SK-N-SH (cell line): ENCODE results near the gene PISD. TPM values are rescaled to one million over a fixed set of nuclear protein-coding genes. Genes with fewer than 3 reads are reported as not detected.

Experiments
- CTCF ChIA-PET: fragments of 300-600, 350-600 bp; formaldehyde crosslinking; extraction: SDS; loops from one replicate; lab custom pipeline; 2021; lab: Yijun Ruan, JAX
- POLR2A ChIA-PET: fragments of 350-600 bp; sonication (Branson Sonifier 250); formaldehyde crosslinking; extraction: SDS; loops from one replicate; lab custom pipeline; 2020; ENCODE audit warnings: antibody characterized with exemption, inconsistent platforms; lab: Yijun Ruan, JAX
- DNase-seq: peaks from one replicate; pipeline ENCODE4 v3.0.0; 2012
- H2AFZ ChIP-seq: fragments of 200-600 bp; sonication (generic); 2 replicates; pipeline ENCODE4 v1.8.1; 2016; ENCODE audit warnings: antibody characterized with exemption, mild to moderate bottlenecking, low read depth
- H3F3A ChIP-seq: fragments of 200-600 bp; sonication (generic); replicated peaks from 2 replicates; pipeline ENCODE3; 2016; ENCODE audit warnings: antibody characterized with exemption, mild to moderate bottlenecking; ENCODE audit not compliant: insufficient read depth
- H3K27ac ChIP-seq, 2 experiments: fragments of 200-500 bp in 1 of 2; fragments of 200-600 bp in 1 of 2; sonication (Bioruptor generic) in 1 of 2; sonication (generic), shearing (Covaris generic) in 1 of 2; 2 replicates each; pipeline versions ENCODE4 v1.5.1 to v1.6.1; 2014 to 2016; ENCODE audit warnings: low read depth in 2 of 2, inconsistent platforms in 1 of 2, low read length in 1 of 2, mild to moderate bottlenecking in 1 of 2, mixed read lengths in 1 of 2
- H3K27me3 ChIP-seq: fragments of 200-600 bp; sonication (generic), shearing (Covaris generic); 2 replicates; pipeline ENCODE4 v1.6.1; 2016; ENCODE audit warnings: mixed run types; ENCODE audit not compliant: insufficient read depth
- H3K36me3 ChIP-seq, 2 experiments: fragments of 200-500 bp in 1 of 2; fragments of 200-600 bp in 1 of 2; sonication (Bioruptor generic) in 1 of 2; sonication (generic) in 1 of 2; replicated peaks in 1 of 2; 2 replicates each; pipeline versions ENCODE3 to v1.5.1; 2014 to 2016; ENCODE audit warnings: low read length in 1 of 2, mild to moderate bottlenecking in 1 of 2; ENCODE audit not compliant: insufficient read depth in 2 of 2, control insufficient read depth in 1 of 2
- H3K4me1 ChIP-seq, 2 experiments: fragments of 200-500 bp in 1 of 2; fragments of 200-600 bp in 1 of 2; sonication (Bioruptor generic) in 1 of 2; sonication (generic), shearing (Covaris generic) in 1 of 2; 2 replicates each; pipeline versions ENCODE4 v1.5.1 to v1.6.1; 2014 to 2016; ENCODE audit warnings: low read depth in 1 of 2, low read length in 1 of 2, mixed run types in 1 of 2; ENCODE audit not compliant: insufficient read depth in 2 of 2, control insufficient read depth in 1 of 2
- H3K4me2 ChIP-seq: fragments of 200-600 bp; sonication (generic), shearing (Covaris generic); 2 replicates; pipeline ENCODE4 v1.6.1; 2017; ENCODE audit warnings: mixed run types
- H3K4me3 ChIP-seq, 2 experiments: fragments of 200-500 bp in 1 of 2; fragments of 200-600 bp in 1 of 2; sonication (Bioruptor generic) in 1 of 2; sonication (generic), shearing (Covaris generic) in 1 of 2; 2 replicates each; pipeline versions ENCODE4 v1.5.1 to v1.8.1; 2014 to 2016; ENCODE audit warnings: low read depth in 2 of 2, inconsistent platforms in 1 of 2, low read length in 1 of 2, mild to moderate bottlenecking in 1 of 2, mixed read lengths in 1 of 2, moderate library complexity in 1 of 2
- H3K79me2 ChIP-seq: fragments of 200-600 bp; sonication (generic); 2 replicates; pipeline ENCODE4 v1.8.1; 2017; ENCODE audit warnings: mild to moderate bottlenecking; ENCODE audit not compliant: insufficient read depth
- H3K9ac ChIP-seq: fragments of 200-600 bp; sonication (generic); 2 replicates; pipeline ENCODE4 v1.6.1; 2017; ENCODE audit warnings: mixed run types
- H3K9me2 ChIP-seq: fragments of 200-600 bp; sonication (generic); 2 replicates; pipeline ENCODE4 v1.6.1; 2017; ENCODE audit warnings: mixed run types
- H3K9me3 ChIP-seq: fragments of 200-600 bp; sonication (generic); 2 replicates; pipeline ENCODE4 v1.6.1; 2017; ENCODE audit warnings: mixed run types, mild to moderate bottlenecking, moderate library complexity
- H4K20me1 ChIP-seq: fragments of 200-600 bp; sonication (generic); 2 replicates; pipeline ENCODE4 v1.6.1; 2017; ENCODE audit warnings: mild to moderate bottlenecking, mixed run types; ENCODE audit not compliant: insufficient read depth
- CHD2 ChIP-seq: fragments of 150-350 bp; IDR thresholded peaks from 2 replicates; pipeline ENCODE4 v1.6.1; 2018; ENCODE audit warnings: low read length; ENCODE audit not compliant: partially characterized antibody
- ELF1 ChIP-seq: IDR thresholded peaks from 2 replicates; pipeline ENCODE4 v1.4.0; 2012
- EZH2phosphoT487 ChIP-seq: fragments of 200-600 bp; sonication (generic); IDR thresholded peaks from 2 replicates; pipeline ENCODE4 v1.6.1; 2017; ENCODE audit warnings: low read depth, mixed run types, mild to moderate bottlenecking, antibody characterized with exemption, moderate library complexity, borderline replicate concordance
- FOSL2 ChIP-seq: IDR thresholded peaks from 2 replicates; pipeline ENCODE4 v1.4.0; 2012; ENCODE audit warnings: low read depth, mild to moderate bottlenecking, moderate library complexity, borderline replicate concordance
- FOXM1 ChIP-seq: IDR thresholded peaks from 2 replicates; pipeline ENCODE4 v1.4.0; 2012; ENCODE audit warnings: low read depth, mild to moderate bottlenecking
- GABPA ChIP-seq: IDR thresholded peaks from 2 replicates; pipeline ENCODE4 v1.4.0; 2012; ENCODE audit warnings: low read depth, mild to moderate bottlenecking
- GATA2 ChIP-seq: sonication (generic); formaldehyde crosslinking; IDR thresholded peaks from 2 replicates; pipeline ENCODE4 v1.5.0; 2020; ENCODE audit warnings: mild to moderate bottlenecking, missing genetic modification reagents
- MEF2A ChIP-seq: IDR thresholded peaks from 2 replicates; pipeline ENCODE4 v1.4.0; 2012; ENCODE audit warnings: low read depth, borderline replicate concordance
- MXI1 ChIP-seq: IDR thresholded peaks from 2 replicates; pipeline ENCODE4 v1.6.1; 2012; ENCODE audit warnings: mild to moderate bottlenecking, low read depth, low read length, improper control_type of control experiment
- NRF1 ChIP-seq: IDR thresholded peaks from 2 replicates; pipeline ENCODE4 v1.6.1; 2012; ENCODE audit warnings: low read depth, mild to moderate bottlenecking, low read length
- POLR2AphosphoS5 ChIP-seq: IDR thresholded peaks from 2 replicates; pipeline ENCODE4 v1.6.1; 2012; ENCODE audit warnings: low read depth, low read length
- RCOR1 ChIP-seq: fragments of 150-350 bp; IDR thresholded peaks from 2 replicates; pipeline ENCODE4 v1.6.1; 2017; ENCODE audit warnings: antibody characterized with exemption, low read length
- RXRA ChIP-seq: IDR thresholded peaks from 2 replicates; pipeline ENCODE4 v1.4.0; 2012; ENCODE audit warnings: low read depth, mild to moderate bottlenecking, borderline replicate concordance
- SIN3A ChIP-seq: IDR thresholded peaks from 2 replicates; pipeline ENCODE4 v1.6.1; 2012; ENCODE audit warnings: low read depth, mild to moderate bottlenecking, low read length, moderate library complexity, borderline replicate concordance
- SMC3 ChIP-seq: IDR thresholded peaks from 2 replicates; pipeline ENCODE4 v1.6.1; 2012; ENCODE audit warnings: low read depth, low read length, improper control_type of control experiment
- TAF1 ChIP-seq: IDR thresholded peaks from 2 replicates; pipeline ENCODE4 v1.6.1; 2012; ENCODE audit warnings: low read depth, mild to moderate bottlenecking, low read length, moderate library complexity, borderline replicate concordance
- TCF12 ChIP-seq: IDR thresholded peaks from 2 replicates; pipeline ENCODE4 v1.4.0; 2012
- TEAD4 ChIP-seq: IDR thresholded peaks from 2 replicates; pipeline ENCODE4 v1.4.0; 2012; ENCODE audit warnings: mild to moderate bottlenecking, borderline replicate concordance; ENCODE audit not compliant: insufficient read depth
- YY1 ChIP-seq: IDR thresholded peaks from 2 replicates; pipeline ENCODE4 v1.4.0; 2012; ENCODE audit warnings: low read depth, mild to moderate bottlenecking
- WGBS: methylation state at CpG from one replicate; pipeline ENCODE4 v1.1.6; 2017; ENCODE audit warnings: low lambda C conversion rate; 5-methylcytosine and 5-hydroxymethylcytosine counted together
- polyA plus RNA-seq, 3 experiments: library from polyadenylated mRNA; depleted of rRNA; stranded (reverse); fragments of >200 nt; gene quantifications; 2 replicates each; pipeline ENCODE4 v1.2.3, GENCODE V29; 2012
- TF ChIP-seq, protein P1 (sequence below): IDR thresholded peaks from 2 replicates; pipeline ENCODE4 v1.4.0; 2012; ENCODE audit warnings: low read depth, borderline replicate concordance
- TF ChIP-seq, protein P2 (sequence below): IDR thresholded peaks from 2 replicates; pipeline ENCODE4 v1.6.1; 2012; ENCODE audit warnings: mild to moderate bottlenecking, low read depth, low read length, moderate library complexity
- TF ChIP-seq, protein P3 (sequence below): IDR thresholded peaks from 2 replicates; pipeline ENCODE4; 2012
- TF ChIP-seq, protein P4 (sequence below): IDR thresholded peaks from 2 replicates; pipeline ENCODE4 v1.4.0; 2012; ENCODE audit warnings: low read depth

The PISD gene
- polyA plus RNA-seq, 1 of the 3 experiments (the other 2 are of a cell fraction): 34.9 TPM

DNA sequence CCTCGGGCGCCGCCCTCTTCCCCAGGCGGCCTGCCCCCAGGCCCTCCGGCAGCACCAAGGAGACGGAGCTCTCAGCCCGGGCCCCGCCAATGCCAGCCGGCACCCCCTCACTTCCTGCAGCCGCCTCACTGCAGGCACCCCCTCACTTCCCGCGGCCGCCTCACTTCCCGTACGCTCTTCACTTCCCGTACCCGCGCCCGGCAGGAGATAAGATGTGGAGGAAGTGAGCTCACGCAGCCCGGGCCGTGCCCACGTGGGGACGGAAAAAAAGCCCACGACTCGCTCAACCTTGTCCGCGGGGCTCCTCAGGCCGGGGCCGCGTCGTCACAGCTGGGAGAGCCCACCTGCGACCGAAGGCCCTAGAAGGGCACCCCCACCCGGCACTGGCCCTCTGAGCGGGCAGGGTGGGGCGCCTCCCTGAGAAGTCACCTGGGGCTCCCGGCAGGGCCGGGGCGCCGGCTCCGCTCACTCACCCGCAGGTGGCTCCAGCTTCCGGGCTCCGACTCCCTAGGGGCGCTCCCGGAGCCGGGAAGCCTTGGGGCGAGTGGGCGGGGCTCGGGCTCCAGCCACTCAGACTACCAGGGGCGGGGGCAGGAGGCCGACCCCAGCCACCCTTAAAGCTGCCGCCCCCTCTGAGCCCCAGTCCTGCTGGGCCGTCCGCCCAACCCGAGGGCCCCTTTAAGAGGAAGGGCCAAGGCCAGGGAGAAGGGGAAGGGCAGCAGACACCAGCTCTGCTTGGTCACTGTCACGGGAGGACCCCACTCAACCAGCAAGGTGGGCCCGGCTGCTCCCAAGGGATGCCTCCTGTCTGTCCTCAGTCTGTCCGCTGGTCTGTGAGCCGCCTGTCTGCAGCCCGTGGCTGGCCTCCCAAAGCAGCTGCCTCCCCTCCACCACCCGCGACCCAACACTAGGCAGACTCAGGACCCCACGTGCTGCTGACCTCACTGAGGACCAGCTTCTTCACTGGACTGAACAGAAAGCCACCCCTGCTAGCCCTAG is 31.4 kb downstream of the PISD start:
- peak; percentile 93 for DNase-seq
- Histone ChIP-seq H3K79me2 (peaks cover 66% of the 10 kb centered on the region), H3K9ac (peak overlapping the region; percentile 80), H2AFZ (peak overlapping the region; percentile 83; the same call in 1 of the 2 replicates), H3K36me3 (peaks cover 7 to 9% of the 10 kb centered on the region in 2 experiments), H3K27ac (peak overlapping the region; percentile 77 to 80), H3K4me1 (peaks cover 0 to 49% of the 10 kb centered on the region in 2 experiments; a peak in 1 of 4 replicates), H3F3A (no peaks in the 10 kb centered on the region), H3K4me2 (peak overlapping the region; percentile 96), H3K9me3 (no peaks in the 10 kb centered on the region), H3K4me3 (peak overlapping the region; percentile 78 to 91), H3K9me2 (no peaks in the 10 kb centered on the region), H4K20me1 (peaks cover 52% of the 10 kb centered on the region), H3K27me3 (no peaks in the 10 kb centered on the region)
- 3% methylated on average over 26 of the region's 65 CpGs for WGBS
- TF ChIP-seq RXRA (no peak), RCOR1 (no peak), MEF2A (no peak), GATA2 (CRISPR knock-in tag) (0 out of 2 replicates have a peak, but pooled peaks have one; percentile 26), GABPA (peak; percentile 67; the same call in 1 of the 2 replicates), EZH2phosphoT487 (no peak), POLR2AphosphoS5 (peak; percentile 72), FOXM1 (no peak), NRF1 (no peak), MXI1 (peak; percentile 85), SMC3 (no peak), YY1 (no peak), SIN3A (peak; percentile 18; the same call in 1 of the 2 replicates), FOSL2 (no peak), TAF1 (0 out of 2 replicates have a peak, but pooled peaks have one; percentile 45), CHD2 (no peak), TEAD4 (no peak), ELF1 (peak; percentile 64), TCF12 (no peak)
- TF ChIP-seq, protein P1, sequence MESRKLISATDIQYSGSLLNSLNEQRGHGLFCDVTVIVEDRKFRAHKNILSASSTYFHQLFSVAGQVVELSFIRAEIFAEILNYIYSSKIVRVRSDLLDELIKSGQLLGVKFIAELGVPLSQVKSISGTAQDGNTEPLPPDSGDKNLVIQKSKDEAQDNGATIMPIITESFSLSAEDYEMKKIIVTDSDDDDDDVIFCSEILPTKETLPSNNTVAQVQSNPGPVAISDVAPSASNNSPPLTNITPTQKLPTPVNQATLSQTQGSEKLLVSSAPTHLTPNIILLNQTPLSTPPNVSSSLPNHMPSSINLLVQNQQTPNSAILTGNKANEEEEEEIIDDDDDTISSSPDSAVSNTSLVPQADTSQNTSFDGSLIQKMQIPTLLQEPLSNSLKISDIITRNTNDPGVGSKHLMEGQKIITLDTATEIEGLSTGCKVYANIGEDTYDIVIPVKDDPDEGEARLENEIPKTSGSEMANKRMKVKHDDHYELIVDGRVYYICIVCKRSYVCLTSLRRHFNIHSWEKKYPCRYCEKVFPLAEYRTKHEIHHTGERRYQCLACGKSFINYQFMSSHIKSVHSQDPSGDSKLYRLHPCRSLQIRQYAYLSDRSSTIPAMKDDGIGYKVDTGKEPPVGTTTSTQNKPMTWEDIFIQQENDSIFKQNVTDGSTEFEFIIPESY: no peak
- TF ChIP-seq, protein P2, sequence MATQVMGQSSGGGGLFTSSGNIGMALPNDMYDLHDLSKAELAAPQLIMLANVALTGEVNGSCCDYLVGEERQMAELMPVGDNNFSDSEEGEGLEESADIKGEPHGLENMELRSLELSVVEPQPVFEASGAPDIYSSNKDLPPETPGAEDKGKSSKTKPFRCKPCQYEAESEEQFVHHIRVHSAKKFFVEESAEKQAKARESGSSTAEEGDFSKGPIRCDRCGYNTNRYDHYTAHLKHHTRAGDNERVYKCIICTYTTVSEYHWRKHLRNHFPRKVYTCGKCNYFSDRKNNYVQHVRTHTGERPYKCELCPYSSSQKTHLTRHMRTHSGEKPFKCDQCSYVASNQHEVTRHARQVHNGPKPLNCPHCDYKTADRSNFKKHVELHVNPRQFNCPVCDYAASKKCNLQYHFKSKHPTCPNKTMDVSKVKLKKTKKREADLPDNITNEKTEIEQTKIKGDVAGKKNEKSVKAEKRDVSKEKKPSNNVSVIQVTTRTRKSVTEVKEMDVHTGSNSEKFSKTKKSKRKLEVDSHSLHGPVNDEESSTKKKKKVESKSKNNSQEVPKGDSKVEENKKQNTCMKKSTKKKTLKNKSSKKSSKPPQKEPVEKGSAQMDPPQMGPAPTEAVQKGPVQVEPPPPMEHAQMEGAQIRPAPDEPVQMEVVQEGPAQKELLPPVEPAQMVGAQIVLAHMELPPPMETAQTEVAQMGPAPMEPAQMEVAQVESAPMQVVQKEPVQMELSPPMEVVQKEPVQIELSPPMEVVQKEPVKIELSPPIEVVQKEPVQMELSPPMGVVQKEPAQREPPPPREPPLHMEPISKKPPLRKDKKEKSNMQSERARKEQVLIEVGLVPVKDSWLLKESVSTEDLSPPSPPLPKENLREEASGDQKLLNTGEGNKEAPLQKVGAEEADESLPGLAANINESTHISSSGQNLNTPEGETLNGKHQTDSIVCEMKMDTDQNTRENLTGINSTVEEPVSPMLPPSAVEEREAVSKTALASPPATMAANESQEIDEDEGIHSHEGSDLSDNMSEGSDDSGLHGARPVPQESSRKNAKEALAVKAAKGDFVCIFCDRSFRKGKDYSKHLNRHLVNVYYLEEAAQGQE: 0 out of 2 replicates have a peak, but pooled peaks have one; percentile 3
- TF ChIP-seq, protein P3, sequence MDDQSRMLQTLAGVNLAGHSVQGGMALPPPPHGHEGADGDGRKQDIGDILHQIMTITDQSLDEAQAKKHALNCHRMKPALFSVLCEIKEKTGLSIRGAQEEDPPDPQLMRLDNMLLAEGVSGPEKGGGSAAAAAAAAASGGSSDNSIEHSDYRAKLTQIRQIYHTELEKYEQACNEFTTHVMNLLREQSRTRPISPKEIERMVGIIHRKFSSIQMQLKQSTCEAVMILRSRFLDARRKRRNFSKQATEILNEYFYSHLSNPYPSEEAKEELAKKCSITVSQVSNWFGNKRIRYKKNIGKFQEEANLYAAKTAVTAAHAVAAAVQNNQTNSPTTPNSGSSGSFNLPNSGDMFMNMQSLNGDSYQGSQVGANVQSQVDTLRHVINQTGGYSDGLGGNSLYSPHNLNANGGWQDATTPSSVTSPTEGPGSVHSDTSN: no peak
- TF ChIP-seq, protein P4, sequence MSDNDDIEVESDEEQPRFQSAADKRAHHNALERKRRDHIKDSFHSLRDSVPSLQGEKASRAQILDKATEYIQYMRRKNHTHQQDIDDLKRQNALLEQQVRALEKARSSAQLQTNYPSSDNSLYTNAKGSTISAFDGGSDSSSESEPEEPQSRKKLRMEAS: peak; percentile 95
- CTCF ChIA-PET: interaction anchor here (0.7 to 7.1 kb wide), 12 partner anchors 10 to 340 kb away, joined by 3 to 48 read pairs (median 4); partner anchors contain the start of gene PISD
- POLR2A ChIA-PET: interaction anchor here (0.8 to 1.4 kb wide), 3 partner anchors 31 to 74 kb away, joined by 3 to 7 read pairs (median 4); partner anchors contain the start of gene PISD
